GM19193 (cell line): ENCODE results near the gene HMG20B.

Experiments used
- POLR2A ChIP-seq: IDR thresholded peaks from 4 replicates; pipeline ENCODE4 v1.6.1; 2011; ENCODE audit not compliant: insufficient read depth, insufficient read length; ENCODE audit errors: extremely low read depth

Gene HMG20B

GRCh38 chr19:3534375-3535234 lies 38.1 kb upstream of the HMG20B start:
- TF ChIP-seq POLR2A: no peak

- TF ChIP-seq POLR2A: no peak
Measured at GRCh38 chr19:3535235-3535535, 37.6 kb upstream of the HMG20B start.

GRCh38 chr19:3535563-3535965 lies 37.2 kb upstream of the HMG20B start:
- TF ChIP-seq POLR2A: no peak

- no peak for TF ChIP-seq POLR2A
Measured at GRCh38 chr19:3535981-3536380, 36.8 kb upstream of the HMG20B start.

- no peak for TF ChIP-seq POLR2A
Measured at GRCh38 chr19:3536429-3537100, 36.2 kb upstream of the HMG20B start.

- TF ChIP-seq POLR2A: no peak
Measured at GRCh38 chr19:3537101-3537437, 35.7 kb upstream of the HMG20B start.

- peak; percentile 11 for TF ChIP-seq POLR2A
Measured at GRCh38 chr19:3537438-3538240, 35.1 kb upstream of the HMG20B start.

- TF ChIP-seq POLR2A: no peak
Measured at GRCh38 chr19:3538258-3538929, 34.4 kb upstream of the HMG20B start.

GRCh38 chr19:3538965-3539755 lies 33.6 kb upstream of the HMG20B start, which contains the start of gene TEKTIP1:
Gene TEKTIP1 (plus strand): TSS chr19:3539174. CDS start chr19:3539178, 4 bp downstream.
- TF ChIP-seq POLR2A: no peak

GRCh38 chr19:3539756-3540118 lies 33.0 kb upstream of the HMG20B start:
- no peak for TF ChIP-seq POLR2A

- no peak for TF ChIP-seq POLR2A
Measured at GRCh38 chr19:3543150-3544057, 29.3 kb upstream of the HMG20B start.

GRCh38 chr19:3544058-3544376 lies 28.7 kb upstream of the HMG20B start:
- TF ChIP-seq POLR2A: no peak
